GM12801 (cell line): ENCODE measurements around the gene EIPR1.

ENCODE experiments used
- CTCF ChIP-seq: IDR thresholded peaks from one replicate; pipeline ENCODE4 v1.5.1; 2011; ENCODE audit warnings: control low read depth; ENCODE audit not compliant: insufficient read length; ENCODE audit errors: extremely low read depth

The EIPR1 gene

GRCh38 chr2:3242747-3243369 lies 134.8 kb downstream of the EIPR1 start:
- TF ChIP-seq CTCF: no peak

- TF ChIP-seq CTCF: no peak
Measured at GRCh38 chr2:3241971-3242746, 135.5 kb downstream of the EIPR1 start.

- TF ChIP-seq CTCF: no peak
Measured at GRCh38 chr2:3238951-3239841, 138.4 kb downstream of the EIPR1 start.

GRCh38 chr2:3236300-3237045 lies 141.1 kb downstream of the EIPR1 start:
- no peak for TF ChIP-seq CTCF

- no peak for TF ChIP-seq CTCF
Measured at GRCh38 chr2:3233877-3234276, 143.7 kb downstream of the EIPR1 start.

GRCh38 chr2:3229221-3229620 lies 148.4 kb downstream of the EIPR1 start:
- no peak for TF ChIP-seq CTCF

GRCh38 chr2:3224681-3225080 lies 152.9 kb downstream of the EIPR1 start:
- TF ChIP-seq CTCF: no peak
